Stimulated activated CD8-positive, alpha-beta memory T cell treated with anti-CD3 and anti-CD28 coated beads, Interleukin-15, amount 100 ng/mL, for 24 hours (primary cell): Measurements from ENCODE around the gene PCBP1.
A peak's percentile ranks its signal among the peaks of the same experiment; 100 is the strongest.
"Not testable (repeated sequence)": the region's sequence is repeated elsewhere in the genome, so short reads cannot be mapped to it uniquely, and the experiment has no call there.

Source experiments
- DNase-seq: peaks from one replicate; pipeline ENCODE4 v3.0.0-alpha.2; 2020; ENCODE audit warnings: low read depth

PCBP1 gene

DNA sequence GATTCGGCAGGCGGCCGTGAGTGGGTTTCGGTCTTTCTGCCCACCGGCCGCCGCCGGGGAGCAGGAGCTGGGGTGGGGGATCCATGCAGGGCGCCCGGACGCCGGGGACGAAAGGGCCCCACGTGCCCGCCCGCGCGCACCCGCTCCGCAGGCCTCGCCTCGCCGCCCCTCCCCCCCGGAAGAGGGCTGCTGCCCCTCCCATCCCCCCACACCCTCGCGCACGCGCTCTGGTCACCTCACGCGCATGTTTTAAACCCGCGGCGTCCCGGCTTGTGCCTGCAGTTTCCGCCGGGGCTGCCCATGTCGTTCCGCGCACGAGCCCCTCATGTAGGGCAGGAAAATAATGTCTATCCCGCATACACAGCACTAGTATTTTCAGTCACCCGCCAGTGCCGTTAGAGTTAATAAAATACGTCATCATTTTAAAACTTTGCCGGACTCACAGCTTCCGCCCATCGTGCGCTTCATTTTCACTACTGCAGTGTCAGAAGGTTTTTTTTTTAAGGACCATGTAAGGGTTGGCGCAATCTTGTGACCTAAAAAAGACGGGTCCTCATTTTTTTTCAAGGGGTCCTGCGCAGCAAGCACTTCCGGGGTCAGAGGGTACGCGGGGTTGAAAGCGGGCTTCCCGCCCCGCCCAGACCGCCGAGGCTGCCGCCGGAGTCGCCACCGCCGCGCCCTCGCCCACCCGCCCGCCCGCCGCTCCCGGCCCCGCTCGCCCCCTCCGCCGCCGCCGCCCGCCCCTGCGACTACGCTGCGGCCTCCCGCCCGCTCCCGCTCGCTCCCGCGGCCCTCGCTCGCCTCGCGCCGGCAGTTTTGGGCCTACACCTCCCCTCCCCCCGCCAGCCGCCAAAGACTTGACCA is at the start of gene PCBP1:
TSS of gene PCBP1 (plus strand) at position 640 of the 864 bp plus-strand sequence. CDS start 267 bp downstream, outside the sequence.
- peak; percentile 97 for DNase-seq

DNA sequence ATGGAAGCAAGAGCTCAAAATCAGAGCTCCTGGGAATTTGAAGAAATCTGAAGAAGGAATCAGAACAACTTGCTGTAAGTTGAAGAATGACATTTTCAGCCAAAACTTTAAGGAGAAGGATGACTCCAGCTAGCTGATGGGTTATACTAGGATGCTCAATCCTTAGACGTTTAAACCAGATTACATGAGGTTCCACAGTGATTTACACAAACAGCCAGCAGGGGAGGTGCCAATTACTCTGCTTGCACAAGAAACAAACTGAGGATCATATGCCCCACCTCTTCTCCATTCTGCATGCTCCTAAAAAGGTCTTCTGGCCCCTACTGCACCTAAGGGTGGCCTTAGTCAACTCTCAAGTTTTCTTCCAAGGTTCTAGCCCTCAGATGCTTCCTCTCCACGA is 47.9 kb upstream of the PCBP1 start:
- no peak for DNase-seq

GRCh38 chr2:70041663-70042062 is 45.6 kb upstream of the PCBP1 start:
- no peak for DNase-seq

GRCh38 chr2:70042246-70042645 is 45.0 kb upstream of the PCBP1 start:
- no peak for DNase-seq

DNA sequence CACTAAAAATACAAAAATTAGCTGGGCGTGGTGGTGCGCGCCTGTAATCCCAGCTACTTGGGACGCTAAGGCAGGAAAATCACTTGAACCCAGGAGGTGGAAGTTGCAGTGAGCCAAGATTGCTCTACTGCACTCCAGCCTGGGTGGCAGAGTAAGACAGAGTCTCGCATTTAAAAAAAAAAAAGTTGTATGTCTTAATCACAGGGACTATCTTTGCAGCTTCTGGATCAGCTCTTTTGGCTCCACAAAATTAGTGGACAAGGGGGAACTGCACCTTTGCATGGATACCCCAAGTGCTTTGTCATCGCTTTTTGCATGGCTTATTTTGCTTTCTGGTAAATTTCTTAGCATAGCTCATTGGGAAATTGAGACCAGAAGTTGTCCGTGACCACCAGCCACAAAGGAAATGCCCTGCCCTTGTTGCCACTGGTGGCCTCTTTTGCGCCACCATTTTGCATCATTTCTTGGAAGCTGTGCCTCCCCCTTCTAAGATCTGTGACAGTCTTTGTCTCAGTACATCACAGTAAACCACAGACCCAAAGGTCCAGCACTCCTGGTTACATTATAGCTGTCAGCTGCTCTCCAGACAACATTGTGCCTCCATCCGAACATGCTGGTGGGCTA is 43.9 kb upstream of the PCBP1 start:
- no peak for DNase-seq

DNA sequence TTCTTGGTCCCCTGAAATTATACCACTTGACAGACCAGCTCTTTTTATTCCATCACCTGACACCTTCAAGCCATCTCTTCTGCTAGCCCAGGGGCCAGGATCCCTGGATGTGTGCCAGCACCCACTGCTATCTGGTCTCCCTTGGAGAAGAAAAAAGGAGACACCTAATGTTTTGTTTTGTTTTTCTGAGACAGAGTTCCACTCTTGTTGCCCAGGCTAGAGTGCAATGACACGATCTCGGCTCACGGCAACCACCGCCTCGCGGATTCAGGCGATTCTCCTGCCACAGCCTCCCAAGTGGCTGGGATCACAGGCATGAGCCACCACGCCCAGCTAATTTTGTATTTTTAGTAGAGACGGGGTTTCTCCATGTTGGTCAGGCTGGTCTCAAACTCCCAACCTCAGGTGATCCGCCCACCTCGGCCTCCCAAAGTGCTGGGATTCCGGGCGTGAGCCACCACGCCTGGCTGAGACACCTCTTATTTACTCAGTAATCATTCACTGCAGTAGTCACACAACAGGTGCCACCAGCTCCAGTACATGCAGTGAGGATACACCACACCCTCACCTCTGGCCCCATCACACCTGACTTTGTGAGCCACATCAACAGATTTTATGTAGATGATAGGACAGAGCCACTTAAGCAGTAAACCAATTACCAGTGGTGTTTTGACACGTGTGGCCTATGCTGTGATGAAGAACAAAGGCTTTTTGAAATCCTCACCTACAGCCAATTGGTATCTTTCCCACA is 42.8 kb upstream of the PCBP1 start:
- DNase-seq, result no peak

DNA sequence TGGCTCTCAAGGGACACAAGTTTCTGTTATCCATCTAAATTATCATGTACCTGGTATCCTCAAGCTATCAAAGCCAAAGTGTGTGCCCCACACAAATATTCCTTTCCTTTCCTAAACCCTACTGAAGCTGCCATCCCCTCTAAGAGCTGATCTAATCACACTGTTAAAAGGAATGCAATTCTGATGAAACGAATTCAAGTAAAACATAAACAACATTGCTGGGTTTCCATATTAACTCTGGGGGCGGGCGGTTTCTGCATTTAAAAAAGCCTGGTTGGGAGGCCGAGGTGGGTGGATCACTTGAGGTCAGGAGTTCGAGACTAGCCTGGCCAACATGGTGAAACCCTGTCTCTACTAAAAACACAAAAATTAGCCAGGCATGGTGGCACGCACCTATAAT is 41.9 kb upstream of the PCBP1 start:
- DNase-seq, result no peak

DNA sequence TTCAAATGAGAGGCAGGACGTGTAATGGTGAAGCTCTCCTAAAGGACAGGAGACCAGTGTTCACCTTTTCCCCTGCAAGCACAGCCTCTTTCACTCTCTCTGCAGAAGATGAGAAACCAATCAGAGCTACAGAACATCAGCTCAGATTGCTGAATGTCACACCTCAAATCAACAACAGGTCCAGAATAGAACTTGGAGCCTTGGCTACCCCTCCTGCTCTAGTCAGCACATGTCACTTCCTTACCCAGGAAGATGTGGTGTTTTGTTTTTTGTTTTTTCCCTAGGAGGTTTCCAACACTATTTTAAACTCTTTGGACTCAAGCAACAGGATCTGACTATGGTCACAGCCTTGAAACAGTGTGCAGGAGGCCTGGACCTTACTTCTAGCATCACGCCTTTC is 41.3 kb upstream of the PCBP1 start:
- DNase-seq, result no peak

GRCh38 chr2:70046534-70046933 is 40.7 kb upstream of the PCBP1 start:
- DNase-seq, result no peak

- no peak for DNase-seq
These were observed 39.8 kb upstream of the PCBP1 start for GRCh38 chr2:70047451-70047850.

DNA sequence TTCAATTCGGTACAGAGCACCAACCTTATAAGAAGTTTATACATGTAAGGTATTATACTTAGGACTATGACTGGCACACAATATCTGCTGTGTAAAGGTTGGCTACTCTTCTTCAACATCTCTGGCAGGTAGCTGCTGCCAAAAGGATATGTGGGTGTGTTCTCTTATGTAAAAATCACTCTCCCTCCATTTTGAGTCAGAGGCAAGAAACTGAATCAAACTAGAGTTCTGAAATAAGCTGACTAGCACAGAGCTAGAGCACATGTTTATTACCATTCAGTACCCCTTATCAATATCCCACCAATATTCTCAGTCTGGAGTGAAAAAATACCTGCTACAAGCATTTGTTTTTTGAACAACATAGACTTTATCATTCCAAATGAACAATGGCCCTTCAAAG is 38.0 kb upstream of the PCBP1 start:
- DNase-seq, result no peak

- DNase-seq, result no peak
These were observed 36.4 kb upstream of the PCBP1 start for GRCh38 chr2:70050631-70051425.

GRCh38 chr2:70055259-70055658 is 32.0 kb upstream of the PCBP1 start:
- not testable (repeated sequence) for DNase-seq

DNA sequence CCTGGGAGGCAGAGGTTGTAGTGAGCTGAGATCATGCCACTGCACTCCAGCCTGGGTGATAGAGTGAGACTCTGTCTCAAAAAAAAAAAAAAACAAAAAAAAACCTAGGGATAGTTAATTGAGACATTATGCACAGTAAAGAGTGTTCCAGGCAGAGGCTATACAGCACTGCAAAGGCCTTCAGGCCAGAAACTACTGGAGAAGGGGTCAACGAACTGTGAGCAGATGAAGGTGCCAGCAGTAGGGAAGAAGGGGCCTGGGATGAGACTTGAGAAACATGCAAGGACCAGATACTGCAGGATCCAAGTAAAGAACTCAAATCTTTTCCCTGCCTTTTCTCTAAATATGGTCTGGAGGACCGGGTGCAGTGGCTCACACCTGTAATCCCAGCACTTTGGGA is 26.0 kb upstream of the PCBP1 start:
- no peak for DNase-seq

DNA sequence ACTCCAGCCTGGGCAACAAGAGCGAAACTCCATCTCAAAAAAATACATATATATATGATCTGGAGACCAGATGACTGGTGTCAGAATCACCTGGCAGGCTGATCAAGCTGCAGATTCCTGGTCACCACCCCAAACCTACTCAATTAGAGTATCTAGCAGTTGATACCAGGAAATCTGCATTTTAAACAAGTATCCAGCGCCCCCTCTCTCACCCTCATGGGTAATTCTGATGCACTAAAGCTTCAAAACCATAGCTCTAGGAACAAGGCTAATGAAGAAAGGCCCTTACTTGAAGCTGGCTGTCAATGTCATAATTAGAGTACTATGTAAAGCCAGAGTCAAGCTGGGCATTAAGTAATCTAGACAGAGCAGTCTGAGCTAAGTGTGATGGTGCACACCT is 25.0 kb upstream of the PCBP1 start:
- DNase-seq, result no peak

GRCh38 chr2:70068119-70068518 is 19.2 kb upstream of the PCBP1 start:
- DNase-seq, result no peak

DNA sequence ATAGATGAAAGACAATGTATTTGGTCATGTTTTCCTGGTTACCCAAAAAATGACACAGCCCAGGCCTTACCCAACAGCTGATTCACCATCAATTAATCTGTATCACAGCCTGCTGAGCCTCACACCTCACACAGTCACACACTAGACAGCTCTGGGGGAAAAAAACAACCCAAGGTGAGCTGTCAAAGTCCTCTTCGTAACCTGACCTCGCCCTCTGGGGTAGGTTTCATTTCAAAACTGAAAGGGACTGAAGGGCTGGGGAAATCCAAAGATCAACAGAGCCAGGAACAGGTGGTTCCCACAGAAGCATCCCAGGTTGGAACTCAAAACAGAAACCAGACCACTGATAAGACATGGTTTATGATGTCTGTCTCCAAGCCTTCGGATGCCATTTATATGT is 18.2 kb upstream of the PCBP1 start:
- DNase-seq, result no peak

- no peak for DNase-seq
These were observed 16.6 kb upstream of the PCBP1 start for GRCh38 chr2:70070542-70071268.

DNA sequence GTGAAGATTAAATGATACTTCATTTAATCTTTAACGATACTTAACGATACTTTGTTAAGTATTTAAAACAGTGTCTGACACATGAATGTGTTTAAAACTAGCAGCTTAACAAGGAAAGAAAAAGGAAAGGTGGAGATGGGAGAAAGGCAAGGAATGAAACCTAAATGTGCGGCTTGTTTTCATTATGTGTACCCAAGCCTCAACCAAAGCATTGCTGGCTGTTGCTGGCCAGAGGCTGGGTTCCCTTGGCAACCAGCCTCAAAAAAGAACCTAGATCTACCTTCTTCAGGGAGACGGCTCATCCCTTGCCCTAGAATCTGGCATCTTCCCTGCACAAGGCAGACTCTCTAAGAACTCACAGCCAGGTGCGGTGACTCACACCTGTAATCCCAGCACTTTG is 13.8 kb upstream of the PCBP1 start:
- no peak for DNase-seq

- no peak for DNase-seq
These were observed 8.9 kb upstream of the PCBP1 start for GRCh38 chr2:70078384-70078783.

GRCh38 chr2:70080610-70081200 is 6.6 kb upstream of the PCBP1 start:
- DNase-seq, result no peak
